ENCODE measurements around the gene ACSM3.

DNA sequence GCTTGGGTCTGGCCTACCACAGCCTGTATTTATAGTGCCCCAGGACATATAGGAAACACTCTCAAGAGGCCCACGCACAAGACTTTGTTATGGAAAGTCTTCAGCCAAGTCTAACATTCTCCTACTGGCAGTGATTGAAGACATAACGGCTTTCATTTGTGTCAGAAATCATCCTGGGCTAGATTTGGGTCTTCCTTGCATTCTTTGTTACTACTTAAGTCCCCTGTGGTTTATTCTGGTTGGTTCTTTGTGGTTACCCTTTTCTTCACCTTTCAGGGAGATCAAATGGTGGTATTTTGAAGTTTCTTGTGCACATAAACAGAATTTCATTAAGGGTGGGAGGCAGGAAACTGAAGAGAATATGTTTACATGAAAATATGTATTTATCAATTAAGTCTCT, 80.2 kb downstream of the ACSM3 start:
- TF ChIP-seq, protein P1, sequence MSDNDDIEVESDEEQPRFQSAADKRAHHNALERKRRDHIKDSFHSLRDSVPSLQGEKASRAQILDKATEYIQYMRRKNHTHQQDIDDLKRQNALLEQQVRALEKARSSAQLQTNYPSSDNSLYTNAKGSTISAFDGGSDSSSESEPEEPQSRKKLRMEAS (IDR thresholded peaks at IDR 0.05; ENCODE audit: low read depth, low read length) = no peak
- no peak for TF ChIP-seq CTCF (IDR thresholded peaks at IDR 0.05; ENCODE audit: low read depth, low read length)

All from NB4 (cell line).